Fibroblast of gingiva (primary cell): ENCODE results near the gene ECSIT.
"Not testable (repeated sequence)": the region's sequence is repeated elsewhere in the genome, so short reads cannot be mapped to it uniquely, and the experiment has no call there.

ENCODE experiments used
- DNase-seq: peaks from one replicate; pipeline ENCODE4 v3.0.0-alpha.2; 2011; ENCODE audit warnings: low read depth

ECSIT gene

GRCh38 chr19:11475861-11476260, 53.1 kb downstream of the ECSIT start:
- no peak for DNase-seq

GRCh38 chr19:11475343-11475742, 53.6 kb downstream of the ECSIT start:
- not testable (repeated sequence) for DNase-seq

- DNase-seq: no peak
These were observed 55.2 kb downstream of the ECSIT start for GRCh38 chr19:11473725-11474124.

- not testable (repeated sequence) for DNase-seq
These were observed 60.6 kb downstream of the ECSIT start for GRCh38 chr19:11468266-11468845.

- DNase-seq: no peak
These were observed 63.3 kb downstream of the ECSIT start for GRCh38 chr19:11465600-11465999.

- no peak for DNase-seq
These were observed 64.3 kb downstream of the ECSIT start for GRCh38 chr19:11464333-11465265.

- no peak for DNase-seq
These were observed 65.5 kb downstream of the ECSIT start for GRCh38 chr19:11463391-11463790.

GRCh38 chr19:11461453-11461852, 67.5 kb downstream of the ECSIT start:
- DNase-seq: no peak

GRCh38 chr19:11460207-11460606, 68.7 kb downstream of the ECSIT start:
- no peak for DNase-seq

GRCh38 chr19:11458912-11459311, 70.0 kb downstream of the ECSIT start:
- not testable (repeated sequence) for DNase-seq

GRCh38 chr19:11458236-11458900, 70.6 kb downstream of the ECSIT start:
- DNase-seq: no peak

- DNase-seq: no peak
These were observed 71.1 kb downstream of the ECSIT start for GRCh38 chr19:11457831-11458230.

- no peak for DNase-seq
These were observed 71.8 kb downstream of the ECSIT start for GRCh38 chr19:11457115-11457514.

GRCh38 chr19:11456659-11457058, 72.3 kb downstream of the ECSIT start:
- no peak for DNase-seq
